Tibial nerve (tissue), 4 donors: ENCODE measurements around the gene METTL21A.

Experiments used
- CTCF ChIP-seq, 5 experiments: fragments of 200-600 bp in 3 of 5; fragments of 450-650 bp in 2 of 5; sonication (generic) in 3 of 5; IDR thresholded peaks; one replicate each; pipeline ENCODE4 v1.5.1; 2016 to 2019; ENCODE audit warnings: antibody characterized with exemption in 5 of 5, mild to moderate bottlenecking in 3 of 5, moderate library complexity in 2 of 5
- EP300 ChIP-seq, 2 donors: sonication (generic); formaldehyde crosslinking; IDR thresholded peaks; one replicate each; pipeline ENCODE4 v1.6.1; 2017; ENCODE audit warnings: antibody characterized with exemption in 2 of 2, mild to moderate bottlenecking in 1 of 2
- POLR2A ChIP-seq, 2 donors: fragments of 450-650 bp; IDR thresholded peaks; one replicate each; pipeline ENCODE4 v1.6.1; 2017; ENCODE audit warnings: antibody characterized with exemption in 2 of 2, mild to moderate bottlenecking in 2 of 2, moderate library complexity in 2 of 2

- TF ChIP-seq CTCF (IDR thresholded peaks at IDR 0.05) (no peak), POLR2A (IDR thresholded peaks at IDR 0.05) (no peak), EP300 (IDR thresholded peaks at IDR 0.05) (no peak)
These were observed 18.7 kb upstream of the METTL21A start for GRCh38 chr2:207643892-207644291.
